HEK293 (cell line): ENCODE measurements around the gene LBX2.

Experiments
- CTCF ChIA-PET: fragments of 350-600 bp; formaldehyde crosslinking; extraction: SDS; loops from one replicate; lab custom pipeline; 2021; ENCODE audit warnings: antibody characterized with exemption; lab: Yijun Ruan, JAX
- POLR2A ChIA-PET: fragments of 300-600 bp; formaldehyde crosslinking; extraction: SDS; loops from one replicate; lab custom pipeline; 2020; ENCODE audit warnings: antibody characterized with exemption, inconsistent platforms; lab: Yijun Ruan, JAX
- H3K27ac ChIP-seq: fragments of 200-500 bp; sonication (Bioruptor generic); 2 replicates; pipeline ENCODE4 v1.5.1; 2014; ENCODE audit warnings: low read depth, low read length, control low read depth, inconsistent platforms; ENCODE audit errors: extremely low read depth
- H3K36me3 ChIP-seq, 2 experiments: fragments of 200-500 bp in 1 of 2; sonication (Bioruptor generic) in 1 of 2; 1 replicate in 1 of 2; 2 replicates in 1 of 2; pipeline ENCODE4 v1.5.1; 2014 to 2017; ENCODE audit warnings: inconsistent platforms in 2 of 2, low read length in 2 of 2; ENCODE audit not compliant: control insufficient read depth in 2 of 2, insufficient read depth in 1 of 2
- H3K4me1 ChIP-seq: fragments of 200-500 bp; sonication (Bioruptor generic); 2 replicates; pipeline ENCODE4 v1.5.1; 2014; ENCODE audit warnings: mild to moderate bottlenecking, low read length, inconsistent platforms; ENCODE audit not compliant: control insufficient read depth, insufficient read depth
- H3K4me3 ChIP-seq: 2 replicates; pipeline ENCODE4 v1.5.1; 2011; ENCODE audit warnings: low read depth, mild to moderate bottlenecking, control low read depth, low read length, moderate library complexity
- H3K9me3 ChIP-seq: fragments of 200-500 bp; sonication (Bioruptor generic); 2 replicates; pipeline ENCODE4 v1.5.1; 2014; ENCODE audit warnings: low read depth, low read length, inconsistent platforms; ENCODE audit not compliant: control insufficient read depth, insufficient read depth
- GLIS2 ChIP-seq: fragments of 450-650 bp; formaldehyde crosslinking; IDR thresholded peaks from 2 replicates; pipeline ENCODE4 v1.5.1; 2016; ENCODE audit warnings: missing biosample characterization, missing genetic modification characterization
- INSM2 ChIP-seq: fragments of 450-650 bp; formaldehyde crosslinking; IDR thresholded peaks from 2 replicates; pipeline ENCODE4 v1.5.1; 2016; ENCODE audit warnings: missing biosample characterization, missing genetic modification characterization
- KLF16 ChIP-seq: fragments of 450-650 bp; formaldehyde crosslinking; IDR thresholded peaks from 2 replicates; pipeline ENCODE4 v1.5.1; 2017; ENCODE audit warnings: missing biosample characterization, missing genetic modification characterization
- SETDB1 ChIP-seq: IDR thresholded peaks from one replicate; pipeline ENCODE4 v1.6.1; 2017; ENCODE audit warnings: mild to moderate bottlenecking, low read length, moderate library complexity, mixed read lengths; ENCODE audit not compliant: insufficient read length
- ZBTB17 ChIP-seq: fragments of 450-650 bp; formaldehyde crosslinking; IDR thresholded peaks from 2 replicates; pipeline ENCODE4 v1.5.1; 2016; ENCODE audit warnings: missing biosample characterization, missing genetic modification characterization
- ZBTB20 ChIP-seq: fragments of 450-650 bp; formaldehyde crosslinking; IDR thresholded peaks from 2 replicates; pipeline ENCODE4 v1.5.1; 2016; ENCODE audit warnings: missing biosample characterization, missing genetic modification characterization
- ZBTB48 ChIP-seq: fragments of 450-650 bp; formaldehyde crosslinking; IDR thresholded peaks from 2 replicates; pipeline ENCODE4 v1.5.1; 2016; ENCODE audit warnings: missing biosample characterization, missing genetic modification characterization
- ZBTB8A ChIP-seq: fragments of 450-650 bp; formaldehyde crosslinking; IDR thresholded peaks from 2 replicates; pipeline ENCODE4 v1.5.1; 2016; ENCODE audit warnings: missing biosample characterization, missing genetic modification characterization
- ZIC2 ChIP-seq: fragments of 450-650 bp; formaldehyde crosslinking; IDR thresholded peaks from 2 replicates; pipeline ENCODE4 v1.5.1; 2016; ENCODE audit warnings: missing biosample characterization, missing genetic modification characterization
- ZNF175 ChIP-seq: fragments of 450-650 bp; formaldehyde crosslinking; IDR thresholded peaks from 2 replicates; pipeline ENCODE4 v1.5.1; 2016; ENCODE audit warnings: missing biosample characterization, missing genetic modification characterization
- ZNF2 ChIP-seq: fragments of 450-650 bp; formaldehyde crosslinking; IDR thresholded peaks from 2 replicates; pipeline ENCODE4 v1.5.1; 2016; ENCODE audit warnings: missing biosample characterization, missing genetic modification characterization
- ZNF341 ChIP-seq: fragments of 450-650 bp; formaldehyde crosslinking; IDR thresholded peaks from 2 replicates; pipeline ENCODE4; 2016; ENCODE audit warnings: low read depth, missing biosample characterization, missing genetic modification characterization
- ZNF423 ChIP-seq: fragments of 450-650 bp; formaldehyde crosslinking; IDR thresholded peaks from 2 replicates; pipeline ENCODE4 v1.5.1; 2016; ENCODE audit warnings: missing biosample characterization, missing genetic modification characterization
- ZNF473 ChIP-seq: fragments of 450-650 bp; formaldehyde crosslinking; IDR thresholded peaks from 2 replicates; pipeline ENCODE4 v1.5.1; 2017; ENCODE audit warnings: missing biosample characterization, missing genetic modification characterization
- ZNF561 ChIP-seq: fragments of 450-650 bp; IDR thresholded peaks from 2 replicates; pipeline ENCODE4 v1.5.1; 2018; ENCODE audit warnings: missing biosample characterization, missing genetic modification characterization, borderline replicate concordance
- ZNF692 ChIP-seq: fragments of 450-650 bp; formaldehyde crosslinking; IDR thresholded peaks from 2 replicates; pipeline ENCODE4 v1.5.1; 2016; ENCODE audit warnings: missing biosample characterization, missing genetic modification characterization
- TF ChIP-seq, protein P1 (sequence below): sonication (generic); formaldehyde crosslinking; IDR thresholded peaks from 2 replicates; pipeline ENCODE4 v1.8.1; 2022; ENCODE audit warnings: mild to moderate bottlenecking, moderate library complexity, missing genetic modification reagents
- TF ChIP-seq, protein P2 (sequence below): fragments of 450-650 bp; formaldehyde crosslinking; IDR thresholded peaks from 2 replicates; pipeline ENCODE4 v1.5.1; 2016; ENCODE audit warnings: missing biosample characterization, missing genetic modification characterization
- TF ChIP-seq, protein P3 (sequence below): fragments of 450-650 bp; formaldehyde crosslinking; IDR thresholded peaks from 2 replicates; pipeline ENCODE4 v1.5.1; 2016; ENCODE audit warnings: missing biosample characterization, missing genetic modification characterization
- TF ChIP-seq, protein P4 (sequence below): fragments of 450-650 bp; formaldehyde crosslinking; IDR thresholded peaks from 2 replicates; pipeline ENCODE4 v1.5.1; 2016; ENCODE audit warnings: missing biosample characterization, missing genetic modification characterization, borderline replicate concordance
- TF ChIP-seq, protein P5 (sequence below): fragments of 450-650 bp; formaldehyde crosslinking; IDR thresholded peaks from 2 replicates; pipeline ENCODE4 v1.5.1; 2016; ENCODE audit warnings: missing biosample characterization, missing genetic modification characterization

LBX2 gene

DNA sequence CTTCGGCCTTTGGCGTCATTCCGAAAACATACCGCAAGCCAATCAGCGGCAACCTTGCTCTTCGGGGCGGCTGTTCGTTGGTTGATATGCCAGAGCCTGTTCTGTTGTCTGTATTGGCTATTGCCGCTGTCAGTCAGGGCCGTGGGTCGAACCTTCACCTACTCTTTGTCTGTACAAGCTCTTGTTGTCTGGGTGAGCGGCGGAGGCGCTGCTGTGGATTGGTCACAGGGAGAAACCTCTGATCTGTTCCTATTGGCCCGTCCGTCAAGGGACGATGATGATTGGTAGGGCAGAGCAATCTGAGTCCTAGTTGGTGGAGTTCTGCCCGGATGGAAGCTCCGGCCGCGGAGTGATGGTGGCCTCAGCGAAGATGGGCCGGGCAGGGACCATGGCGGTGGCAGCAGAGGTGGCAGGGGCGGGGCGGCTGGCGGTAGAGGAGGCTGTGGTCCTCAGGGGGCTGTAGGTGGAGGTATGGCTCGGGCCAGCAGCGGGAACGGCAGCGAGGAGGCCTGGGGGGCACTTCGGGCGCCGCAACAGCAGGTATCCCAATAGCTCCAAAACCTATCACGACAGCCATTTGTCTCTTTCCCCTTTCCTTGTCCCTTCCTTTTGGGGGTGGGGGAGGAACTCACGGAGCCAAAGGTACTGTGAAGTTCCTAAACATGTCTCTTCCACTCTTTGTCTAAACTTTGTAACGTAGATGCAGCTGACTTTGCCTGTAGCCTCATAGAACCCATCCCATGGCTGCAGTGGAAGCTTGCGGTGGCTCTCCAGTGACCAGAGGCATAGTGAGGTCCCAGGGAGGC lies 41.1 kb downstream of the LBX2 start, which contains the start of gene WBP1 (continued):
- TF ChIP-seq, protein P1, sequence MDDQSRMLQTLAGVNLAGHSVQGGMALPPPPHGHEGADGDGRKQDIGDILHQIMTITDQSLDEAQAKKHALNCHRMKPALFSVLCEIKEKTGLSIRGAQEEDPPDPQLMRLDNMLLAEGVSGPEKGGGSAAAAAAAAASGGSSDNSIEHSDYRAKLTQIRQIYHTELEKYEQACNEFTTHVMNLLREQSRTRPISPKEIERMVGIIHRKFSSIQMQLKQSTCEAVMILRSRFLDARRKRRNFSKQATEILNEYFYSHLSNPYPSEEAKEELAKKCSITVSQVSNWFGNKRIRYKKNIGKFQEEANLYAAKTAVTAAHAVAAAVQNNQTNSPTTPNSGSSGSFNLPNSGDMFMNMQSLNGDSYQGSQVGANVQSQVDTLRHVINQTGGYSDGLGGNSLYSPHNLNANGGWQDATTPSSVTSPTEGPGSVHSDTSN (CRISPR knock-in tag) = 0 out of 2 replicates have a peak, but pooled peaks have one; percentile 39
- TF ChIP-seq ZIC2 (no peak), INSM2 (no peak), ZNF175 (tag by site-specific recombination) (no peak)
- TF ChIP-seq, protein P2, sequence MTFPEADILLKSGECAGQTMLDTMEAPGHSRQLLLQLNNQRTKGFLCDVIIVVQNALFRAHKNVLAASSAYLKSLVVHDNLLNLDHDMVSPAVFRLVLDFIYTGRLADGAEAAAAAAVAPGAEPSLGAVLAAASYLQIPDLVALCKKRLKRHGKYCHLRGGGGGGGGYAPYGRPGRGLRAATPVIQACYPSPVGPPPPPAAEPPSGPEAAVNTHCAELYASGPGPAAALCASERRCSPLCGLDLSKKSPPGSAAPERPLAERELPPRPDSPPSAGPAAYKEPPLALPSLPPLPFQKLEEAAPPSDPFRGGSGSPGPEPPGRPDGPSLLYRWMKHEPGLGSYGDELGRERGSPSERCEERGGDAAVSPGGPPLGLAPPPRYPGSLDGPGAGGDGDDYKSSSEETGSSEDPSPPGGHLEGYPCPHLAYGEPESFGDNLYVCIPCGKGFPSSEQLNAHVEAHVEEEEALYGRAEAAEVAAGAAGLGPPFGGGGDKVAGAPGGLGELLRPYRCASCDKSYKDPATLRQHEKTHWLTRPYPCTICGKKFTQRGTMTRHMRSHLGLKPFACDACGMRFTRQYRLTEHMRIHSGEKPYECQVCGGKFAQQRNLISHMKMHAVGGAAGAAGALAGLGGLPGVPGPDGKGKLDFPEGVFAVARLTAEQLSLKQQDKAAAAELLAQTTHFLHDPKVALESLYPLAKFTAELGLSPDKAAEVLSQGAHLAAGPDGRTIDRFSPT (tag by site-specific recombination) = peak; percentile 92

DNA sequence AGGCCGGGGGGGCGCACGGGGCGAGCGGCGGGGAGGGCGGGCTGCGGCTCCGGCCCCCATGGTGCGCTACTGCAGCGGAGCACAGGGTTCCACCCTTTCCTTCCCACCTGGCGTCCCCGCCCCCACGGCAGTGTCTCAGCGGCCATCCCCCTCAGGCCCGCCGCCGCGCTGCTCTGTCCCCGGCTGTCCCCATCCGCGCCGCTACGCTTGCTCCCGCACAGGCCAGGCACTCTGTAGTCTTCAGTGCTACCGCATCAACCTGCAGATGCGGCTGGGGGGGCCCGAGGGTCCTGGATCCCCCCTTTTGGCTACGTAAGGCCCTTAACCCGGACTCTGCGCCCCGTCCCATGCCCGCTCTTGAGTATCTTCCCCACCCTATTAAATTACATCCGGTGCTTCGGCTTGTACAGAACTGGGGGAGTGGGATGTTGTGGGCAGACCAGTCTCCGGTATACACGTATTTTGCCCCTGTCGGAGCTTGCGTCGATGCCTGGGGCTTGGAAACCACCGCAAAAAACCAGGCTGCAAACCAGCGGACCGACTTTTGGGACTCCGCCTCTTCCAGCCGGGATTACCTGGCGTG lies 41.8 kb downstream of the LBX2 start:
- POLR2A ChIA-PET = interaction anchor here (0.7 to 3.8 kb wide), 22 partner anchors 9 to 279 kb away, joined by 3 to 44 read pairs (median 6); partner anchors contain the start of genes AUP1, C2orf81, CCDC142 and HTRA2
- CTCF ChIA-PET = interaction anchor here (0.6 to 1.5 kb wide), 3 partner anchors 13 to 122 kb away, joined by 3 to 6 read pairs (median 3); no protein-coding TSS in a partner anchor
- peak; percentile 78; the same call in 1 of the 2 replicates for TF ChIP-seq ZNF561 (tag by site-specific recombination)
- TF ChIP-seq ZNF423 = 0 out of 2 replicates have a peak, but pooled peaks have one; percentile 49
- TF ChIP-seq ZNF473 (tag by site-specific recombination) = no peak
- TF ChIP-seq ZBTB8A (tag by site-specific recombination) = 0 out of 2 replicates have a peak, but pooled peaks have one; percentile 33
- TF ChIP-seq ZNF692 (tag by site-specific recombination) = peak; percentile 55; the same call in 1 of the 2 replicates
- TF ChIP-seq ZNF2 (tag by site-specific recombination) = peak; percentile 72; the same call in 1 of the 2 replicates
- TF ChIP-seq ZNF341 (tag by site-specific recombination) = peak; percentile 85
- TF ChIP-seq ZBTB17 (tag by site-specific recombination) = peak; percentile 81; the same call in 1 of the 2 replicates
- TF ChIP-seq, protein P3, sequence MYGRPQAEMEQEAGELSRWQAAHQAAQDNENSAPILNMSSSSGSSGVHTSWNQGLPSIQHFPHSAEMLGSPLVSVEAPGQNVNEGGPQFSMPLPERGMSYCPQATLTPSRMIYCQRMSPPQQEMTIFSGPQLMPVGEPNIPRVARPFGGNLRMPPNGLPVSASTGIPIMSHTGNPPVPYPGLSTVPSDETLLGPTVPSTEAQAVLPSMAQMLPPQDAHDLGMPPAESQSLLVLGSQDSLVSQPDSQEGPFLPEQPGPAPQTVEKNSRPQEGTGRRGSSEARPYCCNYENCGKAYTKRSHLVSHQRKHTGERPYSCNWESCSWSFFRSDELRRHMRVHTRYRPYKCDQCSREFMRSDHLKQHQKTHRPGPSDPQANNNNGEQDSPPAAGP (tag by site-specific recombination) = peak; percentile 75
- TF ChIP-seq, protein P4, sequence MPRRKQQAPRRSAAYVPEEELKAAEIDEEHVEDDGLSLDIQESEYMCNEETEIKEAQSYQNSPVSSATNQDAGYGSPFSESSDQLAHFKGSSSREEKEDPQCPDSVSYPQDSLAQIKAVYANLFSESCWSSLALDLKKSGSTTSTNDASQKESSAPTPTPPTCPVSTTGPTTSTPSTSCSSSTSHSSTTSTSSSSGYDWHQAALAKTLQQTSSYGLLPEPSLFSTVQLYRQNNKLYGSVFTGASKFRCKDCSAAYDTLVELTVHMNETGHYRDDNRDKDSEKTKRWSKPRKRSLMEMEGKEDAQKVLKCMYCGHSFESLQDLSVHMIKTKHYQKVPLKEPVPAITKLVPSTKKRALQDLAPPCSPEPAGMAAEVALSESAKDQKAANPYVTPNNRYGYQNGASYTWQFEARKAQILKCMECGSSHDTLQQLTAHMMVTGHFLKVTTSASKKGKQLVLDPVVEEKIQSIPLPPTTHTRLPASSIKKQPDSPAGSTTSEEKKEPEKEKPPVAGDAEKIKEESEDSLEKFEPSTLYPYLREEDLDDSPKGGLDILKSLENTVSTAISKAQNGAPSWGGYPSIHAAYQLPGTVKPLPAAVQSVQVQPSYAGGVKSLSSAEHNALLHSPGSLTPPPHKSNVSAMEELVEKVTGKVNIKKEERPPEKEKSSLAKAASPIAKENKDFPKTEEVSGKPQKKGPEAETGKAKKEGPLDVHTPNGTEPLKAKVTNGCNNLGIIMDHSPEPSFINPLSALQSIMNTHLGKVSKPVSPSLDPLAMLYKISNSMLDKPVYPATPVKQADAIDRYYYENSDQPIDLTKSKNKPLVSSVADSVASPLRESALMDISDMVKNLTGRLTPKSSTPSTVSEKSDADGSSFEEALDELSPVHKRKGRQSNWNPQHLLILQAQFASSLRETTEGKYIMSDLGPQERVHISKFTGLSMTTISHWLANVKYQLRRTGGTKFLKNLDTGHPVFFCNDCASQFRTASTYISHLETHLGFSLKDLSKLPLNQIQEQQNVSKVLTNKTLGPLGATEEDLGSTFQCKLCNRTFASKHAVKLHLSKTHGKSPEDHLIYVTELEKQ (tag by site-specific recombination) = 0 out of 2 replicates have a peak, but pooled peaks have one; percentile 33
- TF ChIP-seq ZBTB20 (tag by site-specific recombination) = peak; percentile 83
- no peak for TF ChIP-seq SETDB1
- TF ChIP-seq, protein P5, sequence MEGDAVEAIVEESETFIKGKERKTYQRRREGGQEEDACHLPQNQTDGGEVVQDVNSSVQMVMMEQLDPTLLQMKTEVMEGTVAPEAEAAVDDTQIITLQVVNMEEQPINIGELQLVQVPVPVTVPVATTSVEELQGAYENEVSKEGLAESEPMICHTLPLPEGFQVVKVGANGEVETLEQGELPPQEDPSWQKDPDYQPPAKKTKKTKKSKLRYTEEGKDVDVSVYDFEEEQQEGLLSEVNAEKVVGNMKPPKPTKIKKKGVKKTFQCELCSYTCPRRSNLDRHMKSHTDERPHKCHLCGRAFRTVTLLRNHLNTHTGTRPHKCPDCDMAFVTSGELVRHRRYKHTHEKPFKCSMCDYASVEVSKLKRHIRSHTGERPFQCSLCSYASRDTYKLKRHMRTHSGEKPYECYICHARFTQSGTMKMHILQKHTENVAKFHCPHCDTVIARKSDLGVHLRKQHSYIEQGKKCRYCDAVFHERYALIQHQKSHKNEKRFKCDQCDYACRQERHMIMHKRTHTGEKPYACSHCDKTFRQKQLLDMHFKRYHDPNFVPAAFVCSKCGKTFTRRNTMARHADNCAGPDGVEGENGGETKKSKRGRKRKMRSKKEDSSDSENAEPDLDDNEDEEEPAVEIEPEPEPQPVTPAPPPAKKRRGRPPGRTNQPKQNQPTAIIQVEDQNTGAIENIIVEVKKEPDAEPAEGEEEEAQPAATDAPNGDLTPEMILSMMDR (tag by site-specific recombination) = no peak
- TF ChIP-seq GLIS2 (tag by site-specific recombination) = peak; percentile 89
- TF ChIP-seq ZBTB48 (tag by site-specific recombination) = peak; percentile 28; the same call in 1 of the 2 replicates
- TF ChIP-seq KLF16 (tag by site-specific recombination) = peak; percentile 62; the same call in 1 of the 2 replicates

More for the DNA sequence above, 41.8 kb downstream of the LBX2 start:
- peaks cover 0 to 28% of the 10 kb centered on the region in 2 experiments; a peak in 1 of 3 replicates for H3K36me3 ChIP-seq
- peak overlapping the region; percentile 60 for H3K4me3 ChIP-seq
- H3K27ac ChIP-seq = peak overlapping the region; percentile 96
- H3K4me1 ChIP-seq = peaks cover 5% of the 10 kb centered on the region
- no peaks in the 10 kb centered on the region for H3K9me3 ChIP-seq
